Vagina (tissue), 2 donors: Measurements from ENCODE around the gene ATP2C2. TPM values are rescaled to one million over a fixed set of nuclear protein-coding genes. Genes with fewer than 3 reads are reported as not detected.

ENCODE experiments used
- DNase-seq, 2 donors: peaks; one replicate each; pipeline ENCODE4 v3.0.0-alpha.2; 2017; ENCODE audit errors: extremely low spot score in 2 of 2
- H3K27ac ChIP-seq: fragments of 200-600 bp; sonication (generic); one replicate; pipeline ENCODE4 v1.5.1; 2019
- H3K27me3 ChIP-seq: fragments of 200-600 bp; sonication (generic); one replicate; pipeline ENCODE4 v1.5.1; 2019
- H3K36me3 ChIP-seq, 2 donors: fragments of 200-600 bp; sonication (generic); one replicate each; pipeline ENCODE4 v1.5.1; 2017 to 2019
- H3K4me1 ChIP-seq: fragments of 200-600 bp; sonication (generic); one replicate; pipeline ENCODE4 v1.5.1; 2019
- H3K4me3 ChIP-seq, 2 donors: fragments of 200-600 bp; sonication (generic); 1 replicate in 1 of 2; 2 replicates in 1 of 2; pipeline ENCODE4 v1.5.1; 2016 to 2019
- H3K9me3 ChIP-seq: fragments of 200-600 bp; sonication (generic); one replicate; pipeline ENCODE4 v1.5.1; 2019
- POLR2A ChIP-seq, 2 donors: fragments of 450-650 bp; IDR thresholded peaks; one replicate each; pipeline ENCODE4 v1.6.1; 2017; ENCODE audit warnings: antibody characterized with exemption in 2 of 2, mild to moderate bottlenecking in 2 of 2, moderate library complexity in 2 of 2
- POLR2AphosphoS5 ChIP-seq, 2 donors: sonication (generic); formaldehyde crosslinking; IDR thresholded peaks; one replicate each; pipeline ENCODE4 v1.9.0; 2017; ENCODE audit warnings: antibody characterized with exemption in 2 of 2, mild to moderate bottlenecking in 2 of 2, low read depth in 1 of 2; ENCODE audit not compliant: insufficient read depth in 1 of 2
- intact Hi-C: fragments of 100-400 bp; cut with DNase I; formaldehyde crosslinking; loops from one replicate; pipeline ENCODE4 v1.15.1; 2023
- total RNA-seq: library from RNA; depleted of rRNA; stranded (reverse); fragments of >200 nt; gene quantifications from one replicate; pipeline ENCODE4 v1.2.3, GENCODE V29; 2016
- TF ChIP-seq, protein P1 (sequence below), 3 experiments: fragments of 450-650 bp in 2 of 3; fragments of 200-600 bp in 1 of 3; sonication (generic) in 1 of 3; IDR thresholded peaks; one replicate each; pipeline ENCODE4 v1.5.1; 2017 to 2019; ENCODE audit warnings: antibody characterized with exemption in 3 of 3, mild to moderate bottlenecking in 2 of 3, moderate library complexity in 2 of 3

ATP2C2 gene
- total RNA-seq, 1 donor from 2014 or later, result 35.1 TPM

DNA sequence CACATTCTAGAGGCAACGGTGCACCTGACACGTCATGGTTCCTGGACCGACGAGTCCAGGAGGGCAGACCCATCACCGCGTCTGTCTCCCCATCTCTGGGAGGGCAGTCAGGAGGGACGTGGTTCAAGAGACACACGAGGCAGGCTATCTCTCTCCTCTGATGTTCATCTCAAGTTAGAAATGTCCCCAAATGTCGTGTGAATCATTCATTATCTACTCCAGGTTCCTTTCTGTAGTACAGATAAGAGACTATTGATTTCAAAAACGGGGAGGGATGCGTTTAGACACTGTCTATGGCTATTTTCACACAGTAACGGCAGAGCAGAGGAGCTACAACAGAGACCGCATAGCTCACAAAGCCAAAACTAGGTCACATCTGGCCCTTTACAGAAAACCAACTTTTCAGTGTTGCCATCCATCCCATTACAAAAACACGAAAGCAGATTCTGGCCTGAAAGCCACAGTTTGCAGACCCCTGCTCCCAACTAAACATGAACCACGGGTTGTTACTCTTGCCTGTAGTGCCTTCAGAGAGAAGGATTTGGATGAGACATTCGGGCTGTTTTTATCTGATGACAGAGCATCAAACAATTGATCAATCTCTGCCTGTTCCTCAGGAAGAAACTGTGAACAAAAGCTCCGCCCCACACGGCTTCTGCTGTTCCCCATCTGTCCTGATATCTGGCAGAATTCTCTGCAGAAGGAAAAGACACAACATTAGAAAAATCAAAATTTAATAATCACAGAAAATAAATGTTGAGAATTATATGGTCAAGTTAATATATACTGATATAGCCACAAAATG lies 129.3 kb downstream of the ATP2C2 start:
- intact Hi-C loops, result no loop called here
- Histone ChIP-seq H3K9me3 (no peaks in the 10 kb centered on the region), H3K36me3 (peaks cover 0 to 50% of the 10 kb centered on the region in 2 donors), H3K27me3 (no peaks in the 10 kb centered on the region), H3K4me3 (no peak overlapping the region), H3K4me1 (peaks cover 12% of the 10 kb centered on the region), H3K27ac (no peak overlapping the region)
- TF ChIP-seq, protein P1, sequence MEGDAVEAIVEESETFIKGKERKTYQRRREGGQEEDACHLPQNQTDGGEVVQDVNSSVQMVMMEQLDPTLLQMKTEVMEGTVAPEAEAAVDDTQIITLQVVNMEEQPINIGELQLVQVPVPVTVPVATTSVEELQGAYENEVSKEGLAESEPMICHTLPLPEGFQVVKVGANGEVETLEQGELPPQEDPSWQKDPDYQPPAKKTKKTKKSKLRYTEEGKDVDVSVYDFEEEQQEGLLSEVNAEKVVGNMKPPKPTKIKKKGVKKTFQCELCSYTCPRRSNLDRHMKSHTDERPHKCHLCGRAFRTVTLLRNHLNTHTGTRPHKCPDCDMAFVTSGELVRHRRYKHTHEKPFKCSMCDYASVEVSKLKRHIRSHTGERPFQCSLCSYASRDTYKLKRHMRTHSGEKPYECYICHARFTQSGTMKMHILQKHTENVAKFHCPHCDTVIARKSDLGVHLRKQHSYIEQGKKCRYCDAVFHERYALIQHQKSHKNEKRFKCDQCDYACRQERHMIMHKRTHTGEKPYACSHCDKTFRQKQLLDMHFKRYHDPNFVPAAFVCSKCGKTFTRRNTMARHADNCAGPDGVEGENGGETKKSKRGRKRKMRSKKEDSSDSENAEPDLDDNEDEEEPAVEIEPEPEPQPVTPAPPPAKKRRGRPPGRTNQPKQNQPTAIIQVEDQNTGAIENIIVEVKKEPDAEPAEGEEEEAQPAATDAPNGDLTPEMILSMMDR (IDR thresholded peaks at IDR 0.05), result no peak
- no peak for TF ChIP-seq POLR2AphosphoS5 (IDR thresholded peaks at IDR 0.05; ENCODE audit: insufficient read depth in 1 of 2, low read depth in 1 of 2)
- TF ChIP-seq POLR2A (IDR thresholded peaks at IDR 0.05), result no peak
- DNase-seq, result no peak

DNA sequence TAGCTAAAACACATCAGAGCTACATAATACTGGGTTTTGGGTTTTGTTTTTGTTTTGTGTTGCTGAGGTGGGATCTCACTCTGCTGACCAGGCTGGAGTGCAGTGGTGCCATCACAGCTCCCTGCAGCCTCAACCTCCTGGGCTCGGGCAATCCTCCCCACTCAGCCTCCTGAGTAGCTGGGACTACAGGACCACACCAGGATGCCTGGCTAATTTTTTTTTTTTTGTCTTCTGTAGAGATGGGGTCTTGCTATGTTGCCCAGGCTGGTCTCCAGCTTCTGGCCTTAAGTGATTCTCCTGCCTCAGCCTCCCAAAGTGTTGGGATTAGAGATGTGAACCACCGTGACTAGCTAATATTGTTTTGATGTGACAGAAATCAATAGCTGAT lies 129.9 kb downstream of the ATP2C2 start:
- DNase-seq, result no peak
- TF ChIP-seq, protein P1 (IDR thresholded peaks at IDR 0.05), result no peak
- TF ChIP-seq POLR2AphosphoS5 (IDR thresholded peaks at IDR 0.05; ENCODE audit: insufficient read depth in 1 of 2, low read depth in 1 of 2) (no peak), POLR2A (IDR thresholded peaks at IDR 0.05) (no peak)
- Histone ChIP-seq H3K36me3 (peaks cover 0 to 46% of the 10 kb centered on the region in 2 donors), H3K27me3 (no peaks in the 10 kb centered on the region), H3K4me1 (peaks cover 16% of the 10 kb centered on the region), H3K9me3 (no peaks in the 10 kb centered on the region), H3K4me3 (no peak overlapping the region), H3K27ac (no peak overlapping the region)
- intact Hi-C loops, result no loop called here

DNA sequence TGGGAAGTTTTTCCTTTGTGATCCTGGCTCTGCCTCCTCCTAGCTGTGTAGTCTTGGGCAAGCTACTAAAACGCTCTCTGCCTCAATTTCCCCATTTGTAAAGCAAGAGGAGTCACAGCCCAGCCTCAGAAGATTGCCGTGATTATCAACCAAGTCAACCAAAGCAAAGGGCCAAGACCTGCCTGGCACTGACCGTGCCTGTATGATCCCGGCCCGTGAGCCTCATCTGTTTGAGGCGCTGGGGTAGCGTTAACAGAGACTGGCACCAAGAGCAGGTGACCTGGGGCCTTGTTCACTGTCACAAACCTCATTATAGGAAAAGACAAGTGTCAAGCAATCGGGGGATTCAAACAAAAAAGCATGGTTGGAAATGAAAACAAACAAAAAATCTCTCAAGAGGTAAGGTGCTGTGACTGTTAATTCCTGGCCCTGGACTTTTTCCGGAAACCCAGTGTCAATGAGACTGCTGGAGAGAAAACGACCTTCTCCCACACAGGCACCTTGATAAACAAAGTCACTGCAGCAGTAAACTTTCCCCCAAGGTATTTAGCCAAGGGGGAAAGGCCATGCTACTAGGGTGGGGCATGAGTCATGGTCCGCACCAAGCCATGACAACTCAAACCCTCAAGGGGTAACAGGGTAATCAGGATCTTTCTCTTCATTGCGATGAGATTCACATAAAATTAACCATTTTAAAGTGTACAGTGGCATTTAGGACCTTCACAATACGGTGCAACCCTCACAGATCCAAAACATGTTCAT lies 130.7 kb downstream of the ATP2C2 start:
- Histone ChIP-seq H3K36me3 (peaks cover 0 to 38% of the 10 kb centered on the region in 2 donors), H3K9me3 (no peaks in the 10 kb centered on the region), H3K4me1 (peaks cover 24% of the 10 kb centered on the region), H3K4me3 (no peak overlapping the region), H3K27me3 (no peaks in the 10 kb centered on the region), H3K27ac (no peak overlapping the region)
- DNase-seq, result no peak
- TF ChIP-seq, protein P1 (IDR thresholded peaks at IDR 0.05), result no peak
- TF ChIP-seq POLR2AphosphoS5 (IDR thresholded peaks at IDR 0.05; ENCODE audit: insufficient read depth in 1 of 2, low read depth in 1 of 2) (no peak), POLR2A (IDR thresholded peaks at IDR 0.05) (no peak)
- intact Hi-C loops, result no loop called here

DNA sequence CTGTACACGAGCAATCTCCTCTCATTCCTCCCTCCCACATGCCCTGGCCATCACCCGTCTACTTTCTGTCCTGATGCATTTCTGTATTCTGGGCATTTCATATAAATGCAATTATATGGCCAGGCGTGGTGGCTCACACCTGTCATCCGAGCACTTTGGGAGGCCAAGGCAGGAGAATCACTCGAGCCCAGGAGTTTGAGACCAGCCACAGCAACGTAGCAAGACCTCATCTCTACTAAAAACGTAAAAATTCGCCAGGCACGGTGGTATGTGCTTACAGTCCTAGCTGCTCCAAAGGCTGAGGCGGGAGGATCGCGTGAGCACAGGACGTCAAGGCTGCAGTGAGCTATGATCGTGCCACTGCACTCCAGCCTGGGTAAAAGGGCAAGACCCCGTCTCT lies 131.3 kb downstream of the ATP2C2 start:
- Histone ChIP-seq H3K27ac (no peak overlapping the region), H3K4me1 (peaks cover 25% of the 10 kb centered on the region), H3K4me3 (no peak overlapping the region), H3K9me3 (no peaks in the 10 kb centered on the region), H3K36me3 (peaks cover 0 to 33% of the 10 kb centered on the region in 2 donors), H3K27me3 (no peaks in the 10 kb centered on the region)
- TF ChIP-seq POLR2A (IDR thresholded peaks at IDR 0.05), result no peak
- no peak for TF ChIP-seq POLR2AphosphoS5 (IDR thresholded peaks at IDR 0.05; ENCODE audit: insufficient read depth in 1 of 2, low read depth in 1 of 2)
- TF ChIP-seq, protein P1 (IDR thresholded peaks at IDR 0.05), result no peak
- DNase-seq, result no peak
- intact Hi-C loops, result no loop called here
